HG03103 (cell line): ENCODE results near the gene ACSL6.
"Not testable (repeated sequence)": the region's sequence is repeated elsewhere in the genome, so short reads cannot be mapped to it uniquely, and the experiment has no call there.

Experiments
- ATAC-seq: cut with Tn5 transposase; IDR thresholded peaks from one replicate; pipeline ENCODE4 v1.9.1; 2021; ENCODE audit warnings: low read depth; ENCODE audit not compliant: unreplicated experiment

Gene ACSL6

GRCh38 chr5:131950706-131951105 lies 60.8 kb downstream of the ACSL6 start:
- ATAC-seq: no peak

GRCh38 chr5:131947445-131947844 lies 64.0 kb downstream of the ACSL6 start:
- no peak for ATAC-seq

GRCh38 chr5:131945551-131946168 lies 65.8 kb downstream of the ACSL6 start, which contains the start of gene MEIKIN:
Gene MEIKIN, minus strand, starts transcription at chr5:131945663. Its CDS starts 158 bp downstream, at chr5:131945505.
- no peak for ATAC-seq

GRCh38 chr5:131944702-131945550 lies 66.5 kb downstream of the ACSL6 start:
- no peak for ATAC-seq

- ATAC-seq: no peak
Measured at GRCh38 chr5:131943916-131944315, 67.5 kb downstream of the ACSL6 start.

- ATAC-seq: no peak
Measured at GRCh38 chr5:131942016-131942415, 69.4 kb downstream of the ACSL6 start.

GRCh38 chr5:131939690-131940345 lies 71.6 kb downstream of the ACSL6 start:
- ATAC-seq: no peak

- no peak for ATAC-seq
Measured at GRCh38 chr5:131932235-131932634, 79.2 kb downstream of the ACSL6 start.

GRCh38 chr5:131928957-131929356 lies 82.5 kb downstream of the ACSL6 start:
- ATAC-seq: no peak

- ATAC-seq: no peak
Measured at GRCh38 chr5:131926168-131926567, 85.3 kb downstream of the ACSL6 start.

GRCh38 chr5:131916481-131916880 lies 95.0 kb downstream of the ACSL6 start:
- ATAC-seq: no peak

GRCh38 chr5:131914472-131914871 lies 97.0 kb downstream of the ACSL6 start:
- no peak for ATAC-seq

GRCh38 chr5:131913603-131914002 lies 97.9 kb downstream of the ACSL6 start:
- ATAC-seq: no peak

GRCh38 chr5:131906668-131907067 lies 104.8 kb downstream of the ACSL6 start:
- no peak for ATAC-seq

- ATAC-seq: not testable (repeated sequence)
Measured at GRCh38 chr5:131902266-131902665, 109.2 kb downstream of the ACSL6 start.
